H1 (cell line): ENCODE measurements around the gene ROGDI. TPM values are rescaled to one million over a fixed set of nuclear protein-coding genes. Genes with fewer than 3 reads are reported as not detected.

Experiments
- ATF3 ChIP-seq: IDR thresholded peaks from 2 replicates; pipeline ENCODE4 v1.6.1; 2011; ENCODE audit warnings: low read depth, mild to moderate bottlenecking, low read length; ENCODE audit not compliant: insufficient read depth
- CHD1 ChIP-seq: IDR thresholded peaks from 2 replicates; pipeline ENCODE4 v1.6.1; 2012; ENCODE audit warnings: low read depth, low read length, improper control_type of control experiment
- CHD2 ChIP-seq: IDR thresholded peaks from 2 replicates; pipeline ENCODE4 v1.6.1; 2012; ENCODE audit warnings: low read length, improper control_type of control experiment
- RNF2 ChIP-seq: fragments of 200-900, 300-1000 bp; sonication (generic); IDR thresholded peaks from 2 replicates; pipeline ENCODE4 v1.7.1; 2016; ENCODE audit warnings: borderline replicate concordance, low read depth, mild to moderate bottlenecking, antibody characterized with exemption, low read length; ENCODE audit not compliant: poor library complexity, severe bottlenecking; ENCODE audit errors: missing control alignments
- SP1 ChIP-seq: IDR thresholded peaks from 2 replicates; pipeline ENCODE4 v1.6.1; 2011; ENCODE audit warnings: low read depth, low read length
- SP2 ChIP-seq: IDR thresholded peaks from 2 replicates; pipeline ENCODE4 v1.6.1; 2012; ENCODE audit warnings: mild to moderate bottlenecking, low read length, inconsistent platforms
- polyA plus RNA-seq, 7 experiments: library from polyadenylated mRNA; depleted of rRNA in 3 of 7; stranded (reverse) in 5 of 7; unstranded in 2 of 7; fragments of >200 nt in 5 of 7; fragments of 200-250 nt in 2 of 7; gene quantifications; 1 replicate in 5 of 7; 2 replicates in 1 of 7; 4 replicates in 1 of 7; pipeline versions ENCODE4 v1.2.1 to v1.2.3, GENCODE V29; 2011 to 2013; ENCODE audit warnings: missing spikeins in 2 of 7, mixed read lengths in 2 of 7
- total RNA-seq: library from RNA; stranded (reverse); fragmentation: NEBNext Ultra II Directional; extraction: Animal tissue kit (Norgen Biotek cat#: 25700); gene quantifications from 2 replicates; pipeline ENCODE4 v1.2.1, GENCODE V29; 2021

Gene ROGDI
- total and polyA plus RNA-seq, 2 of the 8 experiments (the other 6 are each of a cell fraction or from before 2014, with no cell fraction given): 27.4 to 68.4 TPM

- no peak for TF ChIP-seq CHD1
- TF ChIP-seq SP1: no peak
- no peak for TF ChIP-seq ATF3
- TF ChIP-seq RNF2: no peak
- TF ChIP-seq CHD2: no peak
- TF ChIP-seq SP2: no peak
Measured at GRCh38 chr16:4836727-4837126, 34.3 kb upstream of the ROGDI start (continued).
